ENCODE measurements around the gene DCDC2B.

Gene DCDC2B

DNA sequence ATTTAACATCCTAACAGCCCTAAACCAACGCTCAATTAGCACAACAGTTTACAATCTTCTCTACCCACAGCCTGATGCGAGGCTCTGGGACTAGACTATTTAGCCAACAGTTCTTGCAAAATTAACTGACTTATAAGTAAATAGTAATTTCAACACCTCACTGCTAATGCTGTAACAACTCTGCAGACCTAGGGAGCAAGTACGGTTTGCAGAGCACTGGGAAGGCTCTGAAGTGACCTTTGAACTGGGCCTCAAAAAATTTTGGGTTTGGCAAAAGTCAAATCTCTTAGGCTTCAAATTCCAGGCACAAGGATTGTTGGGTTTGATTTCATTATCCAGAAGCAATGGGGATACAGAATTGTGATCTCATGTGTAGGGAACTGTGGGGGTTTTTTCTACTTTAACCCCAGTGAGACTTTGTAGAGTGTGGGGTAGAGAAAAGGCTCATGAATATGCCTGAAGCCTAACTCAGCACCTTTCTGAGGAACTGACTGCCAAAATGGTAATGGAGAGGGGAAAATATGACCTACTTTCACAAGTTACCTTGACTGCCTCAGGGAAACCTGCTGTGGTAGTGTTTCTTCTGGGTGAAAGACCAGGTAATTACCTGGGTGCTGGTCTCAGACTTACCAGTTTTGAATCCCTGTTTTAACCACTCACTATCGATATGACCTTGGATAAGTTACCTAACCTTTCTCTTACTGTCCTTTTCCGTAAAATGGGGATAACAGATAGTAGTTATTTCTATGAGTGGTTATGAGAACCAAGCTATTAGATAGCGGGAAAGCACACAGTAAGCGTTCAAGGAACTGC lies 30.3 kb upstream of the DCDC2B start:
- CTCF ChIA-PET: interaction anchor here (1.6 kb wide), 1 partner anchor 15 kb away, joined by 3 read pairs; no protein-coding TSS in a partner anchor
- no peak for DNase-seq (ENCODE audit: low read depth, low spot score)
- POLR2A ChIA-PET: interaction anchor here (0.7 to 2.4 kb wide), 7 partner anchors 10 to 157 kb away, joined by 3 to 18 read pairs (median 5); partner anchors contain the start of genes CCDC28B, MARCKSL1 and TMEM39B
- TF ChIP-seq, protein P1, sequence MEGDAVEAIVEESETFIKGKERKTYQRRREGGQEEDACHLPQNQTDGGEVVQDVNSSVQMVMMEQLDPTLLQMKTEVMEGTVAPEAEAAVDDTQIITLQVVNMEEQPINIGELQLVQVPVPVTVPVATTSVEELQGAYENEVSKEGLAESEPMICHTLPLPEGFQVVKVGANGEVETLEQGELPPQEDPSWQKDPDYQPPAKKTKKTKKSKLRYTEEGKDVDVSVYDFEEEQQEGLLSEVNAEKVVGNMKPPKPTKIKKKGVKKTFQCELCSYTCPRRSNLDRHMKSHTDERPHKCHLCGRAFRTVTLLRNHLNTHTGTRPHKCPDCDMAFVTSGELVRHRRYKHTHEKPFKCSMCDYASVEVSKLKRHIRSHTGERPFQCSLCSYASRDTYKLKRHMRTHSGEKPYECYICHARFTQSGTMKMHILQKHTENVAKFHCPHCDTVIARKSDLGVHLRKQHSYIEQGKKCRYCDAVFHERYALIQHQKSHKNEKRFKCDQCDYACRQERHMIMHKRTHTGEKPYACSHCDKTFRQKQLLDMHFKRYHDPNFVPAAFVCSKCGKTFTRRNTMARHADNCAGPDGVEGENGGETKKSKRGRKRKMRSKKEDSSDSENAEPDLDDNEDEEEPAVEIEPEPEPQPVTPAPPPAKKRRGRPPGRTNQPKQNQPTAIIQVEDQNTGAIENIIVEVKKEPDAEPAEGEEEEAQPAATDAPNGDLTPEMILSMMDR (IDR thresholded peaks at IDR 0.05; ENCODE audit: insufficient read depth, low read length, missing control alignments): no peak
- no peak overlapping the region for H3K4me3 ChIP-seq (ENCODE audit: low read depth, low read length)

DNA sequence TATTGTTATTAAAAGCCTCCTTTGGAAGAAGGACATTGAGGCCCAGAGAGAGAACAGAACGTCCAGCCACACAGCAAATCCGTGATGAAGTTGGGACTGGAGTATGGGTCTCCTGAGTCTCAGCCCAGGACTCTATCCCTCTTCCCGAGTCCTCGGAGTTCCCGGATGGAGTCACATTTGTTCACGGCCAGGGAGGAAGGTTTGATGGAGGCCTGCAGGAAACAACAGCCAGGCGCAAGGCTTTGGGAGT lies 29.8 kb upstream of the DCDC2B start:
- TF ChIP-seq, protein P1 (IDR thresholded peaks at IDR 0.05; ENCODE audit: insufficient read depth, low read length, missing control alignments): no peak
- H3K4me3 ChIP-seq (ENCODE audit: low read depth, low read length): peak overlapping the region; percentile 71
- ChIA-PET CTCF (interaction anchor here (1.6 kb wide), 1 partner anchor 16 kb away, joined by 3 read pairs; no protein-coding TSS in a partner anchor), POLR2A (interaction anchor here (0.7 to 2.4 kb wide), 9 partner anchors 10 to 157 kb away, joined by 3 to 18 read pairs (median 4); partner anchors contain the start of genes CCDC28B, KPNA6, MARCKSL1 and TMEM39B)
- DNase-seq (ENCODE audit: low read depth, low spot score): no peak

DNA sequence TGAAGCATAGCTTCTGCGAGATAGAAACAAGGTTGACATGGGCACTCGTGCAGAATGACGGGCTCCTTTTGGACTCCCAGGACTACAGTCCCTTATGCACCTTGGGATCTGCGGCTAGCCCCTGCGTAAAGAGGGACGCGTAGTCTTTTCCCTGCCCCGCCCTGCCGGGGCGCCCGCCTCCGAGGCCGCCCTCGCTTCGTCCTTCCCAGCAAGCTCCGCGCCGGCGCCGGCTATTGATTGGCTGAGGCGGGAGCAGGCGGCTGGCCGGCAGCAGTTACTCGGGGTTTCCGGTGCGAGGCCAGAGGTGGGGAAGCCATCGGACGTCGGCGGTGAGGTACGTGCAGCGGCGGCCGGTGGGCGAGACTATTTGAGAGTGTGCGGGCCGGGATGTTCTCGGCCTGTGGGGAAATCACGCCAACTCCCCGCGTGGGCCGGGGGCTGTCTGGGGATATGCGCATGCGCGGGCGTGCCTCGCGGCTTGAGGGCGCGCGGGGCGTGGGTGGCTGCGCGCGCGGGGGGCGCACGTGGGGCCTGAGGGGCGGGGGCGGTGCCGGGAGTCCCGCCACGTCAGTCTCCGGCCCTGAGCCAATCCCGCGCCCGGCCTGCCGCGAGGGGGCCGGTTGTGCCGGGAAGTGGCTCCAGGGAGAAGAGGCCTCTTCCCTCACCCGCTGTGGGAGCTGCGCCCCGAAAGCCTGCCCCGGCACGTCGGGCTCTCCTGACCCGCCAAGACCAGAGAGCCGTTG lies 29.3 kb upstream of the DCDC2B start, which contains the start of gene TXLNA:
Gene TXLNA, plus strand, starts transcription at position 233 of the 743 bp plus-strand sequence. CDS start 671 bp downstream, outside the sequence.
- POLR2A ChIA-PET: interaction anchor here (0.7 to 2.4 kb wide), 10 partner anchors 11 to 156 kb away, joined by 3 to 18 read pairs (median 4); partner anchors contain the start of genes CCDC28B, KPNA6, MARCKSL1 and TMEM39B
- DNase-seq (ENCODE audit: low read depth, low spot score): no peak
- TF ChIP-seq, protein P1 (IDR thresholded peaks at IDR 0.05; ENCODE audit: insufficient read depth, low read length, missing control alignments): peak; percentile 45
- CTCF ChIA-PET: interaction anchor here (1.1 to 1.6 kb wide), 3 partner anchors 16 to 90 kb away, joined by 3 to 4 read pairs (median 3); no protein-coding TSS in a partner anchor
- peak within 1 kb of the TSS; percentile 71 for H3K4me3 ChIP-seq (ENCODE audit: low read depth, low read length)

DNA sequence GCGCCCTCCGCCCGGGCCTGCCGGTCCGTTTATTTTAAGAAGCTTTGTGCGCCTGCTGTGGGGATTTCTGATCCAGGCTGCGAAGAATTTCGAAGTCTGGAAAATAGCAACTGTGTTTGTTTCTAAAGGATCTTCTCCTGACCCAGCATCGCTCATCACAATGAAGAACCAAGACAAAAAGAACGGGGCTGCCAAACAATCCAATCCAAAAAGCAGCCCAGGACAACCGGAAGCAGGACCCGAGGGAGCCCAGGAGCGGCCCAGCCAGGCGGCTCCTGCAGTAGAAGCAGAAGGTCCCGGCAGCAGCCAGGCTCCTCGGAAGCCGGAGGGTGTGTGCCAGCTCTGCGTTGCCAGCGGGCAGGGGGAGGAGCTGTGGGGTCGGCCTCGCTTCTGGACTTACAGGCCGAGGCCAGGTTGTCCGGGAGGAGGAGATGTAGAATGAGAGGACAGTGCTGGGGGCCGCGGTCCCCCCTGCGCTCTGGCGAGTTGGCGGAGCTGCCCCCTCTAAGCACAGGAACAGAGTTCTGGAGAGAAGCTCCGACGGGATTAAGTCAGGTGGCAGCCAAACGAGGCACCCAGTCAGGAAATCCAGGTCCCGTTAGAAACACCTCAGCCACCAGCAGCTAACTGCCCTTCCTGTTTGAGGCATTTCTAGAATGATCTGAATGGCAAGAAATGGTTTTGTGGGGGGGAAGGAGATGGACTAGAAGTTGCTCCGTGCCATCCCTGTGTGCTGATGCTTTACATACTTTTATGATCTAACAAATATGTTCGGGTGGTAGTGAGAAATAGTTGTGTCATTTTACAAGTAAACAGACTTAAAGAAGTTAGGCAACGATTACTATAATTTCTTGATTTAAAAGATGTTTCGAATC lies 28.5 kb upstream of the DCDC2B start:
- ChIA-PET POLR2A (interaction anchor here (1.2 to 2.4 kb wide), 4 partner anchors 16 to 151 kb away, joined by 5 to 18 read pairs (median 11); partner anchors contain the start of genes CCDC28B and TMEM39B), CTCF (interaction anchor here (0.7 to 1.6 kb wide), 5 partner anchors 17 to 91 kb away, joined by 3 to 4 read pairs (median 3); no protein-coding TSS in a partner anchor)
- no peak for DNase-seq (ENCODE audit: low read depth, low spot score)
- TF ChIP-seq, protein P1 (IDR thresholded peaks at IDR 0.05; ENCODE audit: insufficient read depth, low read length, missing control alignments): no peak
- H3K4me3 ChIP-seq (ENCODE audit: low read depth, low read length): peak overlapping the region; percentile 71

DNA sequence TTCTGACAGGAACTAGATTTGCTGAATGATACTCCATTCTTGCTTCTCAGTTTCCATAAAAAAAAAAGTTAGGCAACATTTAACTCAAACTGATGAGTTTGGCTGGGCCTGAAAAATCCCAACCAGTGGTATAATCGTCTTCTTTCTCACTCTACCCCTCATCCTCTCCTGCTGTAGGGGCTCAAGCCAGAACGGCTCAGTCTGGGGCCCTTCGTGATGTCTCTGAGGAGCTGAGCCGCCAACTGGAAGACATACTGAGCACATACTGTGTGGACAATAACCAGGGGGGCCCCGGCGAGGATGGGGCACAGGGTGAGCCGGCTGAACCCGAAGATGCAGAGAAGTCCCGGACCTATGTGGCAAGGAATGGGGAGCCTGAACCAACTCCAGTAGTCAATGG lies 27.8 kb upstream of the DCDC2B start:
- TF ChIP-seq, protein P1 (IDR thresholded peaks at IDR 0.05; ENCODE audit: insufficient read depth, low read length, missing control alignments): no peak
- H3K4me3 ChIP-seq (ENCODE audit: low read depth, low read length): peak overlapping the region; percentile 71
- ChIA-PET CTCF (interaction anchor here (1.2 to 1.3 kb wide), 2 partner anchors 18 to 70 kb away, joined by 3 to 4 read pairs; no protein-coding TSS in a partner anchor), POLR2A (interaction anchor here (1.2 to 2.4 kb wide), 3 partner anchors 16 to 151 kb away, joined by 5 to 18 read pairs (median 11); partner anchors contain the start of gene CCDC28B)
- no peak for DNase-seq (ENCODE audit: low read depth, low spot score)

Measured in AG04449 (cell line).